Subcutaneous abdominal adipose tissue (tissue), 5 donors: ENCODE results near the gene HMOX1.

Experiments
- H3K27ac ChIP-seq: one replicate; pipeline ENCODE4 v1.7.0; 2013; ENCODE audit warnings: low read depth, mild to moderate bottlenecking, inconsistent platforms, low read length, moderate library complexity
- H3K27me3 ChIP-seq, 5 donors: one replicate each; pipeline ENCODE4 v1.7.0; 2013; ENCODE audit warnings: low read length in 5 of 5, inconsistent platforms in 1 of 5; ENCODE audit not compliant: control insufficient read depth in 5 of 5, insufficient read depth in 4 of 5
- H3K36me3 ChIP-seq, 5 donors: one replicate each; pipeline ENCODE4 v1.7.0; 2013; ENCODE audit warnings: low read length in 5 of 5; ENCODE audit not compliant: control insufficient read depth in 5 of 5, insufficient read depth in 5 of 5
- H3K4me1 ChIP-seq, 5 donors: one replicate each; pipeline ENCODE4 v1.7.0; 2013; ENCODE audit warnings: low read length in 5 of 5, mild to moderate bottlenecking in 3 of 5, moderate library complexity in 1 of 5; ENCODE audit not compliant: control insufficient read depth in 5 of 5, insufficient read depth in 5 of 5
- H3K4me3 ChIP-seq, 5 donors: one replicate each; pipeline ENCODE4 v1.7.0; 2013; ENCODE audit warnings: low read length in 5 of 5, low read depth in 1 of 5
- H3K9ac ChIP-seq, 5 donors: one replicate each; pipeline ENCODE4 v1.7.0; 2013; ENCODE audit warnings: low read length in 5 of 5, mild to moderate bottlenecking in 4 of 5, moderate library complexity in 3 of 5
- H3K9me3 ChIP-seq, 5 donors: one replicate each; pipeline ENCODE4 v1.7.0; 2013; ENCODE audit warnings: low read length in 5 of 5; ENCODE audit not compliant: control insufficient read depth in 5 of 5
- donor health status: healthy.
- donor health status: healthy.
- donor health status: healthy.
- donor health status: healthy.
- donor health status: healthy.

HMOX1 gene

GRCh38 chr22:35380537-35381423, at the start of gene HMOX1:
Gene HMOX1, plus strand, starts transcription at chr22:35381096. Its CDS starts 78 bp downstream, at chr22:35381174.
- peaks cover 4 to 23% (median 20%) of the 10 kb centered on the region in 5 donors for H3K36me3 ChIP-seq
- peak within 1 kb of the TSS; percentile 99 for H3K27ac ChIP-seq
- peaks cover 0 to 2% (median 0%) of the 10 kb centered on the region in 5 donors for H3K9me3 ChIP-seq
- peak within 1 kb of the TSS; percentile 56 to 97 (median 87) for H3K9ac ChIP-seq
- H3K4me1 ChIP-seq = peaks cover 14 to 92% (median 85%) of the 10 kb centered on the region in 5 donors
- H3K4me3 ChIP-seq = peak within 1 kb of the TSS; percentile 73 to 93 (median 82)
- H3K27me3 ChIP-seq = peaks cover 0 to 3% (median 0%) of the 10 kb centered on the region in 5 donors

GRCh38 chr22:35332278-35332677, 48.6 kb upstream of the HMOX1 start:
- peaks cover 0 to 31% (median 19%) of the 10 kb centered on the region in 5 donors for H3K4me1 ChIP-seq

GRCh38 chr22:35333220-35333619, 47.7 kb upstream of the HMOX1 start:
- no peak overlapping the region for H3K9ac ChIP-seq
- H3K27me3 ChIP-seq = no peaks in the 10 kb centered on the region
- H3K27ac ChIP-seq = no peak overlapping the region
- peaks cover 0 to 31% (median 19%) of the 10 kb centered on the region in 5 donors for H3K4me1 ChIP-seq
- H3K4me3 ChIP-seq = no peak overlapping the region
- H3K9me3 ChIP-seq = no peaks in the 10 kb centered on the region
- H3K36me3 ChIP-seq = peaks cover 3 to 86% (median 79%) of the 10 kb centered on the region in 5 donors

More at GRCh38 chr22:35332278-35332677, 48.6 kb upstream of the HMOX1 start:
- no peak overlapping the region for H3K27ac ChIP-seq
- peaks cover 3 to 86% (median 79%) of the 10 kb centered on the region in 5 donors for H3K36me3 ChIP-seq
- H3K9me3 ChIP-seq = no peaks in the 10 kb centered on the region
- no peaks in the 10 kb centered on the region for H3K27me3 ChIP-seq
- H3K4me3 ChIP-seq = no peak overlapping the region
- no peak overlapping the region for H3K9ac ChIP-seq

GRCh38 chr22:35334004-35334403, 46.9 kb upstream of the HMOX1 start:
- Histone ChIP-seq H3K9me3 (no peaks in the 10 kb centered on the region), H3K27ac (no peak overlapping the region), H3K36me3 (peaks cover 3 to 89% (median 80%) of the 10 kb centered on the region in 5 donors), H3K4me1 (peaks cover 0 to 31% (median 19%) of the 10 kb centered on the region in 5 donors), H3K4me3 (no peak overlapping the region), H3K27me3 (no peaks in the 10 kb centered on the region), H3K9ac (no peak overlapping the region)

- Histone ChIP-seq H3K9me3 (no peaks in the 10 kb centered on the region), H3K9ac (no peak overlapping the region), H3K27me3 (no peaks in the 10 kb centered on the region), H3K27ac (no peak overlapping the region), H3K4me3 (no peak overlapping the region), H3K4me1 (peaks cover 3 to 23% (median 10%) of the 10 kb centered on the region in 5 donors), H3K36me3 (peaks cover 3 to 98% (median 87%) of the 10 kb centered on the region in 5 donors)
These were observed 45.4 kb upstream of the HMOX1 start for GRCh38 chr22:35335468-35335867.

GRCh38 chr22:35335936-35336781, 44.7 kb upstream of the HMOX1 start:
- Histone ChIP-seq H3K27ac (no peak overlapping the region), H3K9ac (peak overlapping the region in 1 of 5 donors; percentile 18), H3K9me3 (no peaks in the 10 kb centered on the region), H3K36me3 (peaks cover 3 to 98% (median 92%) of the 10 kb centered on the region in 5 donors), H3K27me3 (no peaks in the 10 kb centered on the region), H3K4me1 (peaks cover 3 to 18% (median 9%) of the 10 kb centered on the region in 5 donors), H3K4me3 (no peak overlapping the region)

- peaks cover 3 to 18% (median 9%) of the 10 kb centered on the region in 5 donors for H3K4me1 ChIP-seq
- no peak overlapping the region for H3K9ac ChIP-seq
- no peak overlapping the region for H3K4me3 ChIP-seq
- H3K27me3 ChIP-seq = no peaks in the 10 kb centered on the region
- no peak overlapping the region for H3K27ac ChIP-seq
- H3K9me3 ChIP-seq = no peaks in the 10 kb centered on the region
- H3K36me3 ChIP-seq = peaks cover 0 to 98% (median 92%) of the 10 kb centered on the region in 5 donors
These were observed 43.0 kb upstream of the HMOX1 start for GRCh38 chr22:35337932-35338331.

GRCh38 chr22:35341090-35341874, 39.6 kb upstream of the HMOX1 start:
- H3K4me3 ChIP-seq = no peak overlapping the region
- no peaks in the 10 kb centered on the region for H3K27me3 ChIP-seq
- H3K27ac ChIP-seq = no peak overlapping the region
- H3K9ac ChIP-seq = no peak overlapping the region
- peaks cover 3 to 6% (median 4%) of the 10 kb centered on the region in 5 donors for H3K4me1 ChIP-seq
- H3K36me3 ChIP-seq = peaks cover 0 to 98% (median 92%) of the 10 kb centered on the region in 5 donors
- no peaks in the 10 kb centered on the region for H3K9me3 ChIP-seq

- Histone ChIP-seq H3K27me3 (no peaks in the 10 kb centered on the region), H3K9me3 (no peaks in the 10 kb centered on the region), H3K4me3 (no peak overlapping the region), H3K9ac (no peak overlapping the region), H3K27ac (no peak overlapping the region), H3K36me3 (peaks cover 0 to 98% (median 93%) of the 10 kb centered on the region in 5 donors), H3K4me1 (peaks cover 0 to 3% (median 0%) of the 10 kb centered on the region in 5 donors)
These were observed 38.5 kb upstream of the HMOX1 start for GRCh38 chr22:35342390-35342789.
